ENCODE data around the gene COG7. TPM values are rescaled to one million over a fixed set of nuclear protein-coding genes. Genes with fewer than 3 reads are reported as not detected.
A peak's percentile ranks its signal among the peaks of the same experiment; 100 is the strongest.
"Not testable (repeated sequence)": the region's sequence is repeated elsewhere in the genome, so short reads cannot be mapped to it uniquely, and the experiment has no call there.

Gene COG7
- total RNA-seq, 2 donors from 2014 or later, result 31.4 to 40.0 TPM

GRCh38 chr16:23476289-23476688, 23.3 kb upstream of the COG7 start:
- Histone ChIP-seq H3K27me3 (no peaks in the 10 kb centered on the region), H3K9ac (ENCODE audit: low read depth in 2 of 2, low read length in 2 of 2) (no peak overlapping the region), H3K4me3 (no peak overlapping the region), H3K9me3 (no peaks in the 10 kb centered on the region), H3K4me1 (no peaks in the 10 kb centered on the region), H3K27ac (no peak overlapping the region), H3K36me3 (peaks cover 16% of the 10 kb centered on the region)
- no peak for TF ChIP-seq CTCF (IDR thresholded peaks at IDR 0.05)
- intact Hi-C loops (cut with DNase I), result no loop called here
- no peak for DNase-seq

GRCh38 chr16:23469814-23470213, 16.8 kb upstream of the COG7 start:
- no peak for DNase-seq
- H3K36me3 ChIP-seq, result no peaks in the 10 kb centered on the region
- no peaks in the 10 kb centered on the region for H3K27me3 ChIP-seq
- intact Hi-C loops (cut with DNase I), result no loop called here
- no peaks in the 10 kb centered on the region for H3K4me1 ChIP-seq
- H3K4me3 ChIP-seq, result no peak overlapping the region
- TF ChIP-seq CTCF (IDR thresholded peaks at IDR 0.05), result no peak
- H3K9ac ChIP-seq (ENCODE audit: low read depth in 2 of 2, low read length in 2 of 2), result no peak overlapping the region
- H3K27ac ChIP-seq, result no peak overlapping the region
- no peaks in the 10 kb centered on the region for H3K9me3 ChIP-seq

GRCh38 chr16:23466162-23466885, 13.3 kb upstream of the COG7 start:
- TF ChIP-seq CTCF (IDR thresholded peaks at IDR 0.05), result no peak
- no peak overlapping the region for H3K27ac ChIP-seq
- no peak overlapping the region for H3K4me3 ChIP-seq
- no peak overlapping the region for H3K9ac ChIP-seq (ENCODE audit: low read depth in 2 of 2, low read length in 2 of 2)
- no peaks in the 10 kb centered on the region for H3K27me3 ChIP-seq
- H3K4me1 ChIP-seq, result no peaks in the 10 kb centered on the region
- intact Hi-C loops (cut with DNase I), result no loop called here
- H3K36me3 ChIP-seq, result no peaks in the 10 kb centered on the region
- DNase-seq, result no peak
- H3K9me3 ChIP-seq, result no peaks in the 10 kb centered on the region

- H3K27ac ChIP-seq, result no peak overlapping the region
- H3K36me3 ChIP-seq, result no peaks in the 10 kb centered on the region
- H3K9me3 ChIP-seq, result no peaks in the 10 kb centered on the region
- no peak overlapping the region for H3K4me3 ChIP-seq
- TF ChIP-seq CTCF (IDR thresholded peaks at IDR 0.05), result no peak
- no peaks in the 10 kb centered on the region for H3K27me3 ChIP-seq
- no peak overlapping the region for H3K9ac ChIP-seq (ENCODE audit: low read depth in 2 of 2, low read length in 2 of 2)
- intact Hi-C loops (cut with DNase I), result no loop called here
- no peaks in the 10 kb centered on the region for H3K4me1 ChIP-seq
- no peak for DNase-seq
Measured at GRCh38 chr16:23465179-23465578, 12.2 kb upstream of the COG7 start.

- Histone ChIP-seq H3K9me3 (no peaks in the 10 kb centered on the region), H3K27ac (no peak overlapping the region), H3K4me3 (no peak overlapping the region), H3K27me3 (no peaks in the 10 kb centered on the region), H3K4me1 (no peaks in the 10 kb centered on the region), H3K36me3 (no peaks in the 10 kb centered on the region), H3K9ac (ENCODE audit: low read depth in 2 of 2, low read length in 2 of 2) (no peak overlapping the region)
- no peak for TF ChIP-seq CTCF (IDR thresholded peaks at IDR 0.05)
- no peak for DNase-seq
- intact Hi-C loops (cut with DNase I), result no loop called here
Measured at GRCh38 chr16:23464196-23464595, 11.2 kb upstream of the COG7 start.

GRCh38 chr16:23462994-23463393, 10.0 kb upstream of the COG7 start:
- peak; percentile 78 for DNase-seq
- H3K36me3 ChIP-seq; H3K27me3 ChIP-seq; H3K9ac ChIP-seq (ENCODE audit: low read depth in 2 of 2, low read length in 2 of 2); H3K9me3 ChIP-seq; H3K4me1 ChIP-seq; H3K27ac ChIP-seq; H3K4me3 ChIP-seq; intact Hi-C loops (cut with DNase I): not testable (repeated sequence)
